ENCODE data around the gene RAPGEF4. TPM values are rescaled to one million over a fixed set of nuclear protein-coding genes. Genes with fewer than 3 reads are reported as not detected.

The RAPGEF4 gene
- total RNA-seq, 1 experiment from 2014 or later, result 0.59 TPM

GRCh38 chr2:172723286-172723685 lies 12.4 kb upstream of the RAPGEF4 start:
- H3K4me1 ChIP-seq (ENCODE audit: control insufficient read depth in 1 of 2, insufficient read depth in 2 of 2, low read length in 2 of 2), result no peaks in the 10 kb centered on the region
- ChIA-PET RAD21 (ENCODE audit: low non-redundant PET in 1 of 2, low total read pairs in 2 of 2, uncharacterized antibody in 2 of 2, unreplicated experiment in 2 of 2) (no interaction called here), POLR2A (no interaction called here), CTCF (no interaction called here)
- no peaks in the 10 kb centered on the region for H3K27me3 ChIP-seq (ENCODE audit: insufficient read depth, low read length)
- BruUV-seq (replicated peaks), result no TSS peak
- H3K9me3 ChIP-seq (ENCODE audit: control insufficient read depth in 1 of 2, insufficient read depth in 1 of 2, low read depth in 1 of 2, low read length in 2 of 2), result no peaks in the 10 kb centered on the region
- H3K9ac ChIP-seq (ENCODE audit: low read length), result no peak overlapping the region
- H3K4me3 ChIP-seq (replicated peaks in 1 of 2; ENCODE audit: low read depth in 1 of 2, low read length in 2 of 2), result no peak overlapping the region
- TF ChIP-seq MAX (IDR thresholded peaks at IDR 0.05), result no peak
- TF ChIP-seq TCF7L2 (IDR thresholded peaks at IDR 0.05; ENCODE audit: borderline replicate concordance, extremely low read depth, insufficient read depth, insufficient read length), result no peak
- no peak for TF ChIP-seq CEBPB (IDR thresholded peaks at IDR 0.05; ENCODE audit: low read depth)
- TF ChIP-seq RAD21 (IDR thresholded peaks at IDR 0.05; ENCODE audit: low read depth), result no peak
- TF ChIP-seq POLR2A (IDR thresholded peaks at IDR 0.05; ENCODE audit: borderline replicate concordance, extremely low read depth, insufficient read depth, insufficient read length), result no peak
- TF ChIP-seq REST (IDR thresholded peaks at IDR 0.05; ENCODE audit: low read depth), result no peak
- TF ChIP-seq ZFX (IDR thresholded peaks at IDR 0.05), result no peak
- TF ChIP-seq JUND (IDR thresholded peaks at IDR 0.05), result no peak
- no peak for TF ChIP-seq ELF1 (IDR thresholded peaks at IDR 0.05; ENCODE audit: borderline replicate concordance, low read depth)
- no peak for TF ChIP-seq SIN3A (IDR thresholded peaks at IDR 0.05; ENCODE audit: low read depth)
- TF ChIP-seq ATF3 (IDR thresholded peaks at IDR 0.05), result no peak
- no peak for TF ChIP-seq SRF (IDR thresholded peaks at IDR 0.05; ENCODE audit: low read depth)
- TF ChIP-seq FOSL1 (IDR thresholded peaks at IDR 0.05; ENCODE audit: low read depth), result no peak
- no peak for TF ChIP-seq ZNF274 (IDR thresholded peaks at IDR 0.05; ENCODE audit: low read depth, low read length)
- H2AFZ ChIP-seq (ENCODE audit: low read depth, low read length, poor library complexity, severe bottlenecking), result no peak overlapping the region
- ATAC-seq, result no peak
- H3K27ac ChIP-seq (ENCODE audit: low read depth, low read length), result no peak overlapping the region
- H3K4me2 ChIP-seq (ENCODE audit: low read length), result no peak overlapping the region
- H3K79me2 ChIP-seq (ENCODE audit: insufficient read depth, low read length), result no peaks in the 10 kb centered on the region
- H3K36me3 ChIP-seq (ENCODE audit: control insufficient read depth in 1 of 2, insufficient read depth in 2 of 2, low read length in 2 of 2), result no peaks in the 10 kb centered on the region
- no peaks in the 10 kb centered on the region; the same call in 1 of the 2 replicates for H3K9me2 ChIP-seq (ENCODE audit: insufficient read depth)
- DNase-seq (ENCODE audit: low read depth, low spot score), result no peak
- no peaks in the 10 kb centered on the region for H4K20me1 ChIP-seq (ENCODE audit: insufficient read depth)
- intact Hi-C loops (cut with micrococcal nuclease), result no loop called here
